SH-SY5Y (cell line): Measurements from ENCODE around the gene B3GALT6.

ENCODE experiments used
- GATA2 ChIP-seq: IDR thresholded peaks from 2 replicates; pipeline ENCODE4 v1.6.1; 2011; ENCODE audit warnings: mild to moderate bottlenecking, low read depth, low read length
- GATA3 ChIP-seq: IDR thresholded peaks from 2 replicates; pipeline ENCODE4 v1.6.1; 2011; ENCODE audit warnings: low read depth, mild to moderate bottlenecking, low read length, moderate library complexity

DNA sequence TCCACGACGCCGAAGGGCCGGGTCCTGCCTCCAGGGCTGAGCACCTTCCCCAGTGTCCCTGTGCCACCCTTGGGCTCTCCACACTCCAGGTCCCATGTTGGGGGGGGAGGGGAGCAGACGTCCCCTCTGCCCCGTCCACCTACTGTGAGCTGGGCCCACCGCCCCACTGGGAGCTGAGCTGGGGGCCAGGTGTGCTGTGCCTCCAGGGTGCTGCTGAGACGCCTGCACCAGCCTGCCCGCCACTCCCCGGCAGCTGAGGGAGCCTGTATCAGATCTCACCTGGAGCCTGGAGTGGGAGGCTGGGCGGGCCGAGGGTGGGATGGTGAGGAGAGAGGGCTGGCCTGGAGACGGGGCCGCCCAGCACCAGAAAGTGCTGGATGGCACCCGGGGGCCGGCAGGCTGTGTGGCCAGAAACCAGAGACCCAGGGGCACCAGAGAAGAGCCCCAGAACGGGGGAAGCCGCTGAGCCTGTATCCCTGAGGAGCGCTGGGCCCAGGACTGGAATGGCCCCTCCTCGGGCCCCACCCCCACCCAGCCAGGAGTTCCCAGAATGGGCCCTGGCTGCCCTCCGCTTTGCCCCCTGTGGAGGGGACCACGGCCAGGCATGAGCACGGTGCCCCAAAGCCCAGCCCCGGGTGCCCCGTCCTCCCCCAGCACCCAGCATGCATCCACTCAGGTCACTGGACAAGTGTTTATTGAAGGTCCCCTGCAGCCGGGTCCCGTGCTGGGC is 29.0 kb upstream of the B3GALT6 start:
- TF ChIP-seq GATA2 (no peak), GATA3 (no peak)
